Camera-type eye (tissue), 1 donor: ENCODE results near the gene MLANA. TPM values are rescaled to one million over a fixed set of nuclear protein-coding genes. Genes with fewer than 3 reads are reported as not detected.

Experiments
- total RNA-seq: library from RNA; depleted of rRNA; stranded (reverse); fragments of >200 nt; gene quantifications from one replicate; pipeline ENCODE4 v1.2.3, GENCODE V29; 2014

The MLANA gene, protein sequence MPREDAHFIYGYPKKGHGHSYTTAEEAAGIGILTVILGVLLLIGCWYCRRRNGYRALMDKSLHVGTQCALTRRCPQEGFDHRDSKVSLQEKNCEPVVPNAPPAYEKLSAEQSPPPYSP
- total RNA-seq = 27.2 TPM

DNA sequence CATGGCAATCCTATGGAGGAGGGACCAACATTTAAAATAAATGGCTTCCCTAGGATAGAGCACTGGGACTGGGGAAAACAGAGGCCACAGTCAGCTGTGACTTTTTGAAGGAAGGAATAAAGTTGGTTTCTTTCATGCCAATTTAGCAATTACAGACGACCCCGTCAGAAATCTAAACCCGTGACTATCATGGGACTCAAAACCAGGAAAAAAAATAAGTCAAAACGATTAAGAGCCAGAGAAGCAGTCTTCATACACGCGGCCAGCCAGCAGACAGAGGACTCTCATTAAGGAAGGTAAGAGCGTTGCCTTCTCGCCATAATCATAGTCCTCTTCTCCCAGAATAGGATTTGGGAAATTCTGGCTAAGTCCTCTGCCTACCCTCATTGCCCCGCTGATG, at the start of gene MLANA:
TSS of gene MLANA (plus strand) at position 249 of the 400 bp plus-strand sequence. CDS start 1,586 bp downstream, outside the sequence.

Other genes with a start within 250 kb of the MLANA start
- gene ERMP1, start 57.8 kb upstream of the MLANA start, total RNA-seq = 34.1 TPM
- gene RANBP6, start 124.7 kb downstream of the MLANA start, total RNA-seq = 60.9 TPM